SK-N-SH (cell line): ENCODE data around the gene CACNG4.

Experiments used
- CTCF ChIP-seq: fragments of 200-600 bp; sonication (generic); IDR thresholded peaks from 2 replicates; pipeline ENCODE4 v1.6.1; 2017; ENCODE audit warnings: antibody characterized with exemption, mild to moderate bottlenecking, moderate library complexity
- ELF1 ChIP-seq: IDR thresholded peaks from 2 replicates; pipeline ENCODE4 v1.4.0; 2012
- EP300 ChIP-seq, 2 experiments: IDR thresholded peaks; 2 replicates each; pipeline versions ENCODE4 v1.4.0 to v1.6.1; 2012; ENCODE audit warnings: borderline replicate concordance in 1 of 2, low read depth in 1 of 2, low read length in 1 of 2
- FOXJ3 ChIP-seq: sonication (generic); formaldehyde crosslinking; IDR thresholded peaks from 2 replicates; pipeline ENCODE4 v1.5.1; 2020; ENCODE audit warnings: mild to moderate bottlenecking, missing genetic modification reagents
- GABPA ChIP-seq: IDR thresholded peaks from 2 replicates; pipeline ENCODE4 v1.4.0; 2012; ENCODE audit warnings: low read depth, mild to moderate bottlenecking
- GATA2 ChIP-seq: sonication (generic); formaldehyde crosslinking; IDR thresholded peaks from 2 replicates; pipeline ENCODE4 v1.5.0; 2020; ENCODE audit warnings: mild to moderate bottlenecking, missing genetic modification reagents
- JUND ChIP-seq: IDR thresholded peaks from 2 replicates; pipeline ENCODE4 v1.4.0; 2012
- NFIC ChIP-seq: IDR thresholded peaks from 2 replicates; pipeline ENCODE4 v1.4.0; 2012; ENCODE audit warnings: borderline replicate concordance
- POLR2AphosphoS5 ChIP-seq: IDR thresholded peaks from 2 replicates; pipeline ENCODE4 v1.6.1; 2012; ENCODE audit warnings: low read depth, low read length
- SIN3A ChIP-seq: IDR thresholded peaks from 2 replicates; pipeline ENCODE4 v1.6.1; 2012; ENCODE audit warnings: low read depth, mild to moderate bottlenecking, low read length, moderate library complexity, borderline replicate concordance
- USF1 ChIP-seq: IDR thresholded peaks from 2 replicates; pipeline ENCODE4 v1.4.0; 2012; ENCODE audit warnings: low read depth, borderline replicate concordance
- YY1 ChIP-seq: IDR thresholded peaks from 2 replicates; pipeline ENCODE4 v1.4.0; 2012; ENCODE audit warnings: low read depth, mild to moderate bottlenecking

GRCh38 chr17:66964930-66965800 is 658 bp downstream of the CACNG4 start:
- no peak for TF ChIP-seq CTCF
- TF ChIP-seq NFIC: no peak
- no peak; the same call in 1 of the 2 replicates for TF ChIP-seq SIN3A
- TF ChIP-seq JUND: no peak
- TF ChIP-seq POLR2AphosphoS5: no peak
- TF ChIP-seq GATA2 (CRISPR knock-in tag): no peak
- no peak for TF ChIP-seq USF1
- TF ChIP-seq YY1: no peak
- no peak for TF ChIP-seq FOXJ3
- no peak for TF ChIP-seq EP300 (IDR thresholded peaks at IDR 0.05; ENCODE audit: borderline replicate concordance in 1 of 2, low read depth in 1 of 2, low read length in 1 of 2)
- no peak for TF ChIP-seq GABPA
- TF ChIP-seq ELF1: no peak
